HG03558 (cell line): Measurements from ENCODE around the gene PEPD.

Experiments used
- ATAC-seq: cut with Tn5 transposase; IDR thresholded peaks from one replicate; pipeline ENCODE4 v1.9.1; 2021; ENCODE audit warnings: moderate number of reproducible peaks; ENCODE audit not compliant: unreplicated experiment; ENCODE audit errors: extremely low read depth

The PEPD gene

DNA sequence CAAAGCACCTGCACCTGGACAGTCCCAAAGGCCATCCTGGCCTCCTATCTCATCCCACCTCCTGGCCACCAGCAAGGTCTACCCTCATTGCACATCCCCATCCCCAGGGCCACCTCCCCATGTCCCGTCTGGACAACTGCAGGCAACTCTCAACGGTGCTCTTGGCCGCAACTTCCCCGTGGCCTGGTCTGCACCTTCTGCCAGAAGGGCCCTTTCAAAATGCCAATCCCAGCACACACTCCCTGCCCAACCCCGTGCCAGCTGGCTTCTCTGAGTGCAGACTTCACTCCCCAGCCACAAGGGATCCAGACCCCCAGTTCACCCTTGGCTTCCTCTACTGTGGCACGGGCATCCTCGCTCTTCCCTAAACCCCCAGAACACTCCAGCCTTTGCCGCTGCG, 8.2 kb downstream of the PEPD start:
- no peak for ATAC-seq

DNA sequence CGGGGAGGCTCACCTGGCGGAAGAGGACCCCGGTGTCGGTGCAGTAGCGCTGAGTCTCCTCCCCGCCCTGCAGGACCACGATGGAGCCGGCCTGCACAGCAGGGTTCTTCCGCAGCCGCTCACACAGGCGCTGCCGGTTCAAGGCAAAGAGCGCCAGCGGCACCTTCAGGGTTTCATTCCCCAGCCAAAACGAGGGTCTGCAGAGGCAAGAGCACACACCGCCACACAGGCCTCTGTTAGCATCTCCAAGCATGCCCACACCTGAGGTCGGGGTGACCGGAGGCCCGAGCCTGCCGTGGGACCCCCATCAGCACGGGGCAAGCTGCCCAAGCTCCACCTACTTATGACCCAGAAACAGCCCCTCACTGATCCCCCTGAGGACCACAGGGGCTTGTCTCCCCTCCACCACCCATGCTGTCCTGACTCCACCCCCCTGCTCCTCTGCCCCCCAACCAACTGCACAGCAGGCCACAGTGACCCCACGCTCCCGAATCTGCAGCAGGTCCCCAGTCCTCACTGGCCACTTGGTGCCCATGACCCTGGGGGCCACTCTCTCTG, 8.9 kb downstream of the PEPD start:
- no peak for ATAC-seq

DNA sequence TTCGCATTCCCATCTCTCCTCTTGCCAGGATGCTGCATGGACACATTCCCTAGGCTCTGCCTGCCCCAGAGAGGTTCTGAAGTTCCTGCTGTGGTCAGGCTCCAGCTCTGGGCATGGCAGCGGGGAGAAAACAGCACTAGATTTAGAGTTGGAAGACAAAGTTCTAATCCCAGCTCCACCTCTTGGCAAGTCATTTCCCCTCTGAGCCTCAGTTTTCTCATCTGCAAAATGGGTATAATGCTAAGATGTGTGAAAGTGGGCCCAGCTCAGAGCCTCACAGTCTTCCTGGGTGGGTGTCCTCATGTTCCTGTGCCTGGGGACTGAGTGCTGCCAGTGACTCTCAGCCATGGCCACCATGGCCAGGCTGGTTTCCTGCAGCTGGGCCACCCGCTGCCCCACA, 9.6 kb downstream of the PEPD start:
- no peak for ATAC-seq

DNA sequence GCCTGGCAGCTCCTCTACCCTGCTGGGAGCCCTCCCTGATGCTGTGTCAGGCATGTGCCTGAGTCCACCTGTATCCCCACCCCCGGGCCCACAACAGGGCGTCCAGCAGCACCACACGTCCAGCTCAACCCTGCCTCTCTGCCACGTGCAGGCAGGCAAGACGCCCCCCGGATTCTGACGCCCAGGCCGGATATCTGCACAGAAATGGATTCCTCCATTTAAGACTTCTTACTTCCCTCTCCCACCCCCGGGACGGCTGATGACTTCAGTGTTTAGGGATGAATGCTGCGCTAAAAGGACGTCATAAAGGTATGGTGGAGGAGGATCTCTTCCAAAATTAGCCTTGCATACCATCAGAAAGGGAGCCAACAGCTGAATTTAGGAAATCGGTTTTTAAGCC, 10.2 kb downstream of the PEPD start:
- ATAC-seq: no peak

DNA sequence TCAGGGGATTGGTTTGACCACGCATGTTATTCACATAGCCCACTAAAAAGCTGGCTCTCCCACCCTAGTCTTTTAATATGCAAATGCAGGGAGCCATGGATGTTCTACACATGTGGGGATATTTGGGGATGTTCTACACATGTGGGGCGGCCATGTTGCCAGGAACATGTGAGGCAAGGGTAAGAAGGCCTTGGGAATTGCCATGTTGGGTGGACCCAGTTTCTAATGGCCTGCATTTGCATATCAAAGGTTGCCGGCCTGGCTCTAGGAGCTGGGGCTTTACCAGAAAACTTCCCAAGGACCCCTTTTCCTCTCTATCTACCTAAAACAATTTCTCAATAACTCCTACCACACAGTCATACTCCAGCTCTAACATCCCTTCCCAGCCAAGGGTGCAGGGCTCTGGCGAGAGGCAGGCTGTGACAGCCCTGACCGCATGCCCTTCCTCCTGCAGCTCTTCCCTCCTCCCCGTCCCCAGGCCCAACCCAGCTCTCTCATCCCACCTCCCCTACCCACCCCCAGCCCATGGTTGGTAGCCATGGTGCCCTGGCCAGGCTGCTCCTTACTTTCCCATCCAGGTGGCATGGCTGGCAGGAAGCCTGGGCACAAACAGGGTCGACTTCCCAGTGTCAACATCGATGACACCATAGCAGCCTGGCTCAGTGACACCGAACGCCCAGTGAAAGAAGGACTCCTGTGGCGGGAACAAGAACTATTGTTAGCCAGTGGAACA, 11.0 kb downstream of the PEPD start:
- no peak for ATAC-seq

DNA sequence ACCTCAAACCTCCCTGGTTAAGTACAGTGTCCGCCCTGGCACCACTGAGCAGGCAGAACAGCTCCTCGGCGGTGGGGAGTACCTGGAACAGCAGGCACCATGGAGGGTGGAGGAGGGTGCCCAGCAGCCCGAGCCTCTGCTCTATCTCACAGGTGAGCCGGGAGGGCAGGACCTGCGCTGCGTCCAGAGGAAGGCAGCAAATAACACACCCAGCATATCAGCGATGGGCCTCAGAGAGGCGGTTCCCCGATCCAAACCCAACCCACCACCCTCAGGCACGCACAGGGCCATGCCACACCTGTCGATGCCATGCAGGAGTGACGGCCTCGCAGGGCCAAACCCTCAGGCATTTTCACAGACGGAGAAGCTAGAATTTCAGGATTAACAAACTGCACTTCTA, 11.8 kb downstream of the PEPD start:
- no peak for ATAC-seq

DNA sequence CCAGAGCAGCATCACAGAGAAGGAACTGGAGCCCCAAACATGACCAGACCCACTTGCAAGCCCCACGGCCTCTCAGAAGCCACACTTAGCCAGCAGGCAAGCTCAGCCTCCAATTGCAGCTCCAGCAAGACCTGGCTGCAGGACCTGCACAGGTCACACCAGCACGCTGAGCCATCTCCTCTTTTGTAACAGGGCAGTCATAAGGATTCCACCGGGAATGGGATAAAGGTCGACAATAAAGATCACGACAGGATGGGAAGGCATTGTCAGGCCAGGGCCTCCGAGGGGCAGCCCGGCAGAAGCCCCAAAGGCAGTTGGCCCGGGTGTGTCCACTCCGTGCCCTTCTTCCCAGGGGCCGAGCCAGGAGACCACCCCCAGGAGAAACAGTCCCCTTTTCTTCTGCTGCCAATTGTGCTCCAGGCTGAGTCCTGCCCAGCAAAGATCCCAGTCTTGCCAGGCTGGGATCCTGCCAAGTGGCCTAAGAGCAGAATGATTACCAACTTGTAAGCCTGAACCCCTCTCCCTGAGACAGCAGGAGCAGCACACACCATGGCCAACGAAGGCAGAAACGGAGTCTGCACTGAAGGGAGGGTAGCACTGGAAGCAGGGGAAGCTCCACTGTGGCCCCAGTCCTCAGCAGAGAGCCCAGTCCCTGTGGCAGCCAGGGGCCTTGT, 12.5 kb downstream of the PEPD start:
- no peak for ATAC-seq

DNA sequence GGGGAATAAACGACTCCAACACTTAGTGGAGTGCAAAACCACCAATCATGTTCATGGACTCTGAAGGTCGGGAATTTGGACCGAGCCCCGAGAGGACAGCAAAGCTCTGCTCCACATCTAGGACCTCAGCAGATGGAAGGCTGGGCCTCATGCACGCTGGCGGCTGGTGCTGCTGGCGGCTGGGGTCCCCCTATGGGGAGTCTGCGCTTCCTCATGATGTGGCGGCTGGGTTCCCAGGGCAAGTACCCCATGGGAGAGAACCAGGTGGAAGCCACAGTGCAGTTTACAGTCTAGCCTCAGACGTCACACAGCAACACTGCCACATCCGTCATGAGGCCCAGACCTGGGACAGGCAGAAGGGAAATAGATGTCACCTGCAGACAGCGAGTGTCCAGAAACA, 13.2 kb downstream of the PEPD start:
- ATAC-seq: no peak

DNA sequence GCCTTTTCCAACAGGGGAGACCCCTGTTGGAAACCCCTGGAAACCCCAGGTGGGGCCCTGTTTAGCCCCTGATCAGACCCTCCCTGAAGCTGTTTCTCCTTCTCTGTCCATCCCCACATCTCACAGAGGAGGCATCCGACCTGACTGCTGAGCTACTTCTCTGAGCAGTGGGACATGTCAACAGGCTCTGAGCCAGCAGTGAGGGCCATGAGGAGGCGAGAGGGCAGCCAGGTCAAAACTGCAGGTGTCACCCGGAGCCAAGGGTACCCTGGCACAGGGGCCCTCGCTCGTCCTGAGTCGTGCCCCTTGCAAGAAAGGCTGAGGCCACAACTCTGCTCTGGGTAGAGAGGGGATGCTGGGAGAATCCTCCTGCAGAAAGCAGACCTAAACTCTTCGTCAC, 13.6 kb downstream of the PEPD start:
- ATAC-seq: no peak

DNA sequence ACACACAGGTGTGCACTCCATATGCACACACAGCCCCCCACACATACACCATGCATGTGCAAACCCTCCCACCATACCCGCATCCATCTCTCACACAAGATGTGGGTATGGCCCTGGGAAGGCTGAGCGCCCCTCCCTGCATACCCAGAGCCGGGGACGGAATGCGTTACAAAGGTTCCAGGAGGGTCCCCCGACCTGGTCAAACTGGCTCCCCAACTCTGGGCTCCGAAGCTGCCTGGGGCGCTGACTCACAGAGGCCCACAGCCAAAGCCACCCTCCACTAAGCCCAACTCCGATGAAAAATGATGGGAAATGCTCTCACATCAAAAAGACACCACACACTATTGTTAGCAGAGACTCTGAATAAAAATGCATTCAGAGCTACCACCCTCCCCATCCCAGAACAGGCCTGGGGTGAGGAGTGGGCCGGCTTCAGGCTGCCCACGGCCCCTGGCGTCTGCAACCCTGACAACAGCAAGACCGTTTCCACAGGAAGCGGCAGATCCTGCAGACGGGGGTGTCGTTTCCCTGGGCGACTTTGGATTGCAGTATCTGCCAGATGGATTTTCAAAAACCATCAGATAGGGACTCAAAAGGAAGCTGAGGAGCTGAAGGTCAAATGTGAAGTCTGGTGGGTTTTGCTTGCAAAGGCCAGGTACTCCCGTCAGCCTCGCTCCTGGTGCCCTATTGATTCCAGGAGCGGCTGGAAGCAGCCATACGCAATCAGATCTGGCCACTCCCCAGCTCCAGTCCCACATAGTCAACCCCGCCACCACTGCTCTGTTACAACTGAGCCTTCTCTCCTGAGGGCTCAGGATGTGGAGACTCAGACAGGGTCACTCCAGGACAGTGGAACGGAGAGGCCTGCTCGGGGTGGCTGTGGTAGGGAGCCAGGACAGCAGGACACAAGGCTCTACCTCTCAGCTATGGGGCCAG, 14.3 kb downstream of the PEPD start:
- ATAC-seq: no peak

DNA sequence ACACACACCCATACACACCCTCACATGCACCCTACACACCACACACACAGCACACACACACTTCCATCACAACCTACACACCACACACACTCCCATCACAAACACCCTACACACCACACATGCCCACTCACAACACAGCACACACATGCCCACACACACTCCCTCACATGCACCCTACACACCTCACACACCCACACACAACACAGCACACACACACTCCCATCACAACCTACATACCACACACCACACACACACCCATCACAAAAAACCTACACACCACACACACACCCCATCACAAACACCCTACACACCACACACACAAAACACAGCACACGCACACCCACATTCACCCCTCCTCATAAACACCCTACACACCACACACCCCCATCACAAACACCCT, 15.1 kb downstream of the PEPD start:
- ATAC-seq: no peak

DNA sequence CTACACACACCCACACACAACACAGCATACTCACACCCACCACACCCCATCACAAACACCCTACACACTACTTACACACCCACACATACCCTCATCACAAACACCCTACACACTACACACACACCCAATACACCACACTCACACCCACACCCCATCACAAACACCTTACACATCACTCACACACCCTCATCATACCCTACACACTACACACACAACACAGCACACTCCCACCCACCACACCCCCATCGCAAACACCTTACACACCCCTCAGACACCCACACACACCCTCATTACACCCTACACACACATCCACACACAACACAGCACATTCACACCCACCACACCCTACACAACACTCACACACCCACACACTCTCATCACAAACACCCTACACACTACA, 15.8 kb downstream of the PEPD start:
- ATAC-seq: no peak

DNA sequence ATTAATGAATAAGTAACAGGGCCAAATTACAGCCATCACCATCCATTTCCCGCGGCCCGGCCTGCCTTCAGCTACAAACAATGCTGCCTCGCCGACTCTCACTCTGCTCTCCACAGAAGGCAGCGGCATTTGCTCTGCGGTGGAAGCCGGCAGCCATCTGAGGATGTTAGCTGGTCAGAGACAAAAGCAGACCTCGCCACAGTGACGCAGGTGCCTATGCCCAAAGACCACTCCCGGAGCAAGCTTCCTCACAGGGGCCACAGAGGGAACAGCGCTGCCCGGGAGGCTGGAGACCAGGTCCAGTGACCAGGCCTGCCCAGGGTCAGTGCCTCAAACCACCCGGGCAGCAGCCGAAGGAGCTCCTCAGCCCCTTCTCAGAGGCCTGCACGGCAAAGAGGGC, 16.4 kb downstream of the PEPD start:
- no peak for ATAC-seq

DNA sequence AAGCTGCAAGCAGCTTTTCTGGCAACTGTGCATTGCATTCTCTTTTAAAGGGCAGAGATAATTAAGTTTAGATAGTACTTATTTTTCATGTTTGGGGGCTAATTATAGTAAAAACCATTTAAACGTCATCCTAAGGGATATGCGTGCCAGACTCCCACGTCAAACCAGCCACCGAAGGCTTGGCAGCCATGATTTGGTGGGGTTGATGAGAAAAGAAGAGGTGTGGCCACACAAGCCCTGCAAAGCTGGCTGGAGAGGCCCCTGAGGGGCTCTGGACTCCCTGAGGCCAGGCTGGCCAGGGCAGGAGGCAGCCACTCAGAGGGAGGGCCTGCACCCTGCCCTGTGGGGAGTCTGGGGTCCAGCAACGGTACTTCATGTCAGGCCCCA, 17.5 kb downstream of the PEPD start:
- no peak for ATAC-seq

DNA sequence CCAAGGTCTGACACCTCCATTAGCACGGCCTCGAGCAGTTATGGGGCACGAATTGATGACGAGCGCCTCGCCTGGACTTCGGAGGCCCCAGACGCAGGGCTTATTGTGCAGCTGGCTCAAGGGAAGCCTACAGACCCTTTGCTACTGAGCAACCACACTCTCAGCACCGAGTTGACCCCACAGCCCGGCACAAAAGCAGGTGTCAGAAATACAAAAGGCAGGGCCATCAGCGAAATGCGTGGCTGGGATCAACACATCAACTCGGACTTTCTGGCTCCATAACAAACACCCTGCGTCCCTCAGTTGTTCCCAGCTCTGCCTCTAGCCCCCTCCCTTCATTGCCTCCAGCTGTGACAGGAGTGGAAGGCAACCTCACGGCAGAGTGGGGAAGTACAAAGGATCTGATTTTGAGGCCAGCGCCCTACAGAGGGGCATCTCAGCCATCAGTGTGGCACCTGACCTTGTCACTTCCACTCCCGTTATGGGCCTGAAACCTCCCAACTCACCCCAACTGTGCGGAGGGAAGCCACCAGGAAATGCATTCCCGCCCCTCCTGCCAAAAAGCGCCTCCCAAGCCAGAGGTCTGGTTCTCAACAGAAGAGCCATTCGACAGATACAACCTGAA, 18.0 kb downstream of the PEPD start:
- no peak for ATAC-seq

DNA sequence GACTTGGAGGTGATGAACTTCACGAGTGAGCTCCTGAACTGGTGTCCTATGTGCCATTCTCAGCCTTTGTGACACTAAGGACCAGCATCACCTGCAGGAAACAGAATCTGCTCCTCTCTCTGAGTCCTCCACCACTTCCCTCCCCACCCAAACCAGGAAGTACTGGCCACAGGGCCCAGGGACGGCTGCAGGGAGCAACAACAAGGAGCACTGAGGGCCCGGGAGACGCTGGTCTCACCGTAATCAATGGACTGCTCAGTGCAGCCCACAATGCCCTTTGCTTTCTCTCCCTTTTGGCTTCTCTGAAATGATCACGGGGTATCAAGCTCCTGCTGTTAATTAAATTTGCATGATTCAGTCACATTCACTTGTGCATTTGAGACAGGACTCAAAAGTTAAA, 18.6 kb downstream of the PEPD start:
- no peak for ATAC-seq

DNA sequence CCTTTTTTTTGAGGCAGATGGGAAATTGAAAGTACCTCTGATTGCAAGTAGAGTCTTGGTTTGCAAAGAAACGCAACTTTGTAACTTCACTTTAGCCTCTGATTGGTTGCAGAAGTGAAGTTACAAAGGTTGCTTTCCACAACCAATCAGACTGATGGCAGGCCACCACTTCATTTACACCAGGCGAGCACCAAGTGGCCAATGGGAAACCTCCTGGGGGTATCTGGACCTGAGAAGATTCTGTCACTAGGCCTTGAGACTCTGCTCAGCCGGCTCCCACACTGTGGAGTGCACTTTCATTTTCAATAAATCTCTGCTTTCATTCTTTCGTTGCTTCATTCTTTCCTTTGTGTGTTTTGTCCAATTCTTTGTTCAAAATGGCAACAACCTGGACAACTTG, 19.1 kb downstream of the PEPD start:
- ATAC-seq: no peak

DNA sequence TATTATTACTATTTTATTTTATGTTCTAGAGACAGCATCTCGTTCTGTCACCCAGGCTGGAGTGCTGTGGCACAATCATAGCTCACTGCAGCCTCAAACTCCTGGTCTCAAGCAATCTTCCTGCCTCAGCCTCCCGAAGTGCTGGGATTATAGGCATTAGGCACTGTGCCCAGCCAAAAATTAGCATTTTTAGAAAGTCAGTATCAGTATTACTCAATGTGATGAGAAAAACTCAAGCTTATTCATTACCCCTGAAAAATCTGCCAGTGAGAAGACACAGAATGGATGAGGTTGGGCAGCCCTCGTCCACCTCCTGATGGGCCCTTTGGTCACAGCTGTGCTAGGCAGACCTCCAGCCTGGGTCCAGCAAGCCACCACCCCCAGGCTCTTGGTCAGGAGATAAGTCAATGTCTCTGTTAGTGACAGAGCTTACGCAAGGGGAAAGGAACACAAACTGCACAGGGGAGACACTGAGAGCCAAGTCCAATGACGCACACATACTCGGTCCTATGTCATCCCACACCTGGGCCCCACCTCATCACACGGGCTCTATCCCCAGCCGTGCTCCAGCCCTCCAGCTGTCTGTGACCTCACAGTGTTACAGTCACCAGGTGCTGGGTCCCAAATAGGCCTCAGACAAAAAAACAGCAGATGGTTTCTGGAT, 19.8 kb downstream of the PEPD start:
- no peak for ATAC-seq

DNA sequence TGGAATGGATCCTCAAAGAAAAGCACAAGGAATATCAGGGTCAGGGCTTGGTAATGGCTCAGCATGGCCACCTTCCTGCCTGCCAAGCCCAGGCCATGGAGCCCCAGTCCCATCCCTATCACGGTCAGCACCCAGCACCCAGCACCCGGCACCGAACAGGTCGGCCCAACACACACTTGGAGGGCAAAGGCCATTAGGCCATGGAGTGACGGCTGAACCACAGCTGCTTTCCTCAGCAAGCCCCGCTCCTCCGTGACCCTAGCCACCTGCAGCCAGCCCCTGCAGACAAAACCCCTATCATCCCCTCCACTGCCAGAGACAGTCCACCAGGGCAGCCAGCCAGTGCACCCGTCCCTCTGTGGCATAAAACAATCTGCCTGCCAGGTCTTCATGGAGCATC, 20.6 kb downstream of the PEPD start:
- no peak for ATAC-seq

DNA sequence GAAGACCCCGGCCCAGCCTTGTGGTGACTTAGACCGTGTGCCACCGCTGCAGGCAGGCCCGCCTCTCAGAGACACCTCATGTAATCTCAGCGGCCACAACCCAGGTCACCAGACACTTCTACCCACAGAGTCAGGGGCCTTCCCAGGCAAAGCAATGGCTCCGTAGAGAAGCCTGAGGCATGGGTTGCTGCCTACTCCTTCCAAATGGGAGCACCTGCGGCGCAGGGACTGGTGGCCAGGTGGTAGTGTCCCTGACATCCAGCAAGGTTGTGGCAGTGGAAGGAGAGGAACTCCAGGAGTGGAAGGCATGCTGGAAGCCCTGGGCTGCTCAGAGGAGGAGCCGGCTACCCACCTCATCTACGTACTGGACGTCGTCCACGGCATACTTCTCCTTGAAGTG, 21.0 kb downstream of the PEPD start:
- no peak for ATAC-seq
